WTC11 (cell line): ENCODE measurements around the gene C17orf50.

Experiments used
- CREM ChIP-seq: sonication (generic); formaldehyde crosslinking; IDR thresholded peaks from 2 replicates; pipeline ENCODE4 v1.8.1; 2022; ENCODE audit warnings: mild to moderate bottlenecking, missing genetic modification reagents, moderate library complexity
- GABPB1 ChIP-seq: sonication (generic); formaldehyde crosslinking; IDR thresholded peaks from 2 replicates; pipeline ENCODE4 v1.8.1; 2023; ENCODE audit warnings: mild to moderate bottlenecking, missing genetic modification reagents
- JUN ChIP-seq: sonication (generic); formaldehyde crosslinking; IDR thresholded peaks from 2 replicates; pipeline ENCODE4 v1.8.0; 2023; ENCODE audit warnings: mild to moderate bottlenecking, missing genetic modification reagents
- TEAD1 ChIP-seq: sonication (generic); formaldehyde crosslinking; IDR thresholded peaks from 2 replicates; pipeline ENCODE4 v1.8.0; 2022; ENCODE audit warnings: mild to moderate bottlenecking, missing genetic modification reagents
- ZNF232 ChIP-seq: sonication (generic); formaldehyde crosslinking; IDR thresholded peaks from 2 replicates; pipeline ENCODE4 v1.8.0; 2022; ENCODE audit warnings: mild to moderate bottlenecking, missing genetic modification reagents
- TF ChIP-seq, protein P1 (sequence below): fragments of 200-600 bp; IDR thresholded peaks from 2 replicates; pipeline ENCODE4 v1.8.0; 2022; ENCODE audit warnings: antibody characterized with exemption
- TF ChIP-seq, protein P2 (sequence below): sonication (generic); formaldehyde crosslinking; IDR thresholded peaks from 2 replicates; pipeline ENCODE4 v1.8.1; 2023; ENCODE audit warnings: mild to moderate bottlenecking, missing genetic modification reagents, moderate library complexity
- TF ChIP-seq, protein P3 (sequence below): sonication (generic); formaldehyde crosslinking; IDR thresholded peaks from 2 replicates; pipeline ENCODE4 v1.8.1; 2023; ENCODE audit warnings: mild to moderate bottlenecking, moderate library complexity, missing genetic modification reagents

DNA sequence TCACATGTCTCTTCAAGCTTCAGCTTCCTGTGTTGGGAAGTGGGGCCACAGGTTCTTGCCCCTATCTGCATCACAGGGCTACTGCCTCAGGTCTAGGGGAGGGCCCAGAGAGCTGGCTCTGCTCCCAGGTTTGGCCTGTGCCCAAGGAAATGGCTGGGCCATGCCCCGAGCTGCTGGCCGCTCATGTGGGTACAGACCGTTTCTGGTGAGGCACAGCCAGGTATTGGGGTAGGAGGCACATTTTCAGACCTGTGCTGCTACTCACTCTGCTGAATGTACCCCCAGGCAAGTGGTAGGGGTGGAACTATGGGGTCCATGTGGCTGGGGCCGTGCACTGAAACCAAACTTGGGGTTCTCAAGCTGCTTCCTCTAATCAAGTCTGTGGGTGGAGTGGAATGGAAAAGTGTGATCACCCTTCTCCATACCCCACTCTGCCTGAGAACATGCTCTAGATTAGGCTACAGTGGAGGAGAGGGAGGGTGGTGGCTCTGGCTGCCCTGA, 12.3 kb upstream of the C17orf50 start:
- TF ChIP-seq, protein P1, sequence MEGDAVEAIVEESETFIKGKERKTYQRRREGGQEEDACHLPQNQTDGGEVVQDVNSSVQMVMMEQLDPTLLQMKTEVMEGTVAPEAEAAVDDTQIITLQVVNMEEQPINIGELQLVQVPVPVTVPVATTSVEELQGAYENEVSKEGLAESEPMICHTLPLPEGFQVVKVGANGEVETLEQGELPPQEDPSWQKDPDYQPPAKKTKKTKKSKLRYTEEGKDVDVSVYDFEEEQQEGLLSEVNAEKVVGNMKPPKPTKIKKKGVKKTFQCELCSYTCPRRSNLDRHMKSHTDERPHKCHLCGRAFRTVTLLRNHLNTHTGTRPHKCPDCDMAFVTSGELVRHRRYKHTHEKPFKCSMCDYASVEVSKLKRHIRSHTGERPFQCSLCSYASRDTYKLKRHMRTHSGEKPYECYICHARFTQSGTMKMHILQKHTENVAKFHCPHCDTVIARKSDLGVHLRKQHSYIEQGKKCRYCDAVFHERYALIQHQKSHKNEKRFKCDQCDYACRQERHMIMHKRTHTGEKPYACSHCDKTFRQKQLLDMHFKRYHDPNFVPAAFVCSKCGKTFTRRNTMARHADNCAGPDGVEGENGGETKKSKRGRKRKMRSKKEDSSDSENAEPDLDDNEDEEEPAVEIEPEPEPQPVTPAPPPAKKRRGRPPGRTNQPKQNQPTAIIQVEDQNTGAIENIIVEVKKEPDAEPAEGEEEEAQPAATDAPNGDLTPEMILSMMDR = no peak
- no peak for TF ChIP-seq JUN (CRISPR knock-in tag)
- TF ChIP-seq, protein P2, sequence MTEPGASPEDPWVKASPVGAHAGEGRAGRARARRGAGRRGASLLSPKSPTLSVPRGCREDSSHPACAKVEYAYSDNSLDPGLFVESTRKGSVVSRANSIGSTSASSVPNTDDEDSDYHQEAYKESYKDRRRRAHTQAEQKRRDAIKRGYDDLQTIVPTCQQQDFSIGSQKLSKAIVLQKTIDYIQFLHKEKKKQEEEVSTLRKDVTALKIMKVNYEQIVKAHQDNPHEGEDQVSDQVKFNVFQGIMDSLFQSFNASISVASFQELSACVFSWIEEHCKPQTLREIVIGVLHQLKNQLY (CRISPR knock-in tag) = no peak
- TF ChIP-seq, protein P3, sequence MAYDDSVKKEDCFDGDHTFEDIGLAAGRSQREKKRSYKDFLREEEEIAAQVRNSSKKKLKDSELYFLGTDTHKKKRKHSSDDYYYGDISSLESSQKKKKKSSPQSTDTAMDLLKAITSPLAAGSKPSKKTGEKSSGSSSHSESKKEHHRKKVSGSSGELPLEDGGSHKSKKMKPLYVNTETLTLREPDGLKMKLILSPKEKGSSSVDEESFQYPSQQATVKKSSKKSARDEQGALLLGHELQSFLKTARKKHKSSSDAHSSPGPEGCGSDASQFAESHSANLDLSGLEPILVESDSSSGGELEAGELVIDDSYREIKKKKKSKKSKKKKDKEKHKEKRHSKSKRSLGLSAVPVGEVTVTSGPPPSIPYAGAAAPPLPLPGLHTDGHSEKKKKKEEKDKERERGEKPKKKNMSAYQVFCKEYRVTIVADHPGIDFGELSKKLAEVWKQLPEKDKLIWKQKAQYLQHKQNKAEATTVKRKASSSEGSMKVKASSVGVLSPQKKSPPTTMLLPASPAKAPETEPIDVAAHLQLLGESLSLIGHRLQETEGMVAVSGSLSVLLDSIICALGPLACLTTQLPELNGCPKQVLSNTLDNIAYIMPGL (CRISPR knock-in tag) = no peak
- TF ChIP-seq TEAD1 (CRISPR knock-in tag) = no peak
- no peak for TF ChIP-seq GABPB1 (CRISPR knock-in tag)
- TF ChIP-seq CREM (CRISPR knock-in tag) = no peak
- TF ChIP-seq ZNF232 (CRISPR knock-in tag) = no peak
